ENCODE data around the gene PLA2G4C.

Gene PLA2G4C

DNA sequence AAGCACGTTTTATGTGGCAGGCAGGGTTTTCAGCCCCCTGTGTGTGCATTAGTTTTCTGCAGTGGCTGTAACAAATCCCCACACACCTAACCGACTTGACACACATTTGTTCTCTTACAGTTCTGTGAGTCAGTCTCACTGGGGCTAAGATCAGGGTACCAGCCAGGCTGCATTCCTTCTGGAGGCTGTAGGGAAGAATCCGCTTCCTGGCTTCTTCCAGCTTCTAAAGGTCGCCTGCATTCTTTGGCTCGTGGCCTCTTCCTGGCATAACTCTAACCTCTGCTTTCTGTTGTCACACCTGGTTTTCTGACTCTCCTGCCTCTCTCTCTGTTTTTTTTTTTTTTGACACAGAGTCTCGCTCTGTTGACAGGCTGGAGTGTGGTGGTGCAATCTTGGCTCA lies 109.8 kb downstream of the PLA2G4C start:
- TF ChIP-seq CREB1 (IDR thresholded peaks at IDR 0.05; ENCODE audit: low read depth), result no peak
- no peak for TF ChIP-seq ZBTB7A (IDR thresholded peaks at IDR 0.05; ENCODE audit: low read depth)
- TF ChIP-seq, protein P1, sequence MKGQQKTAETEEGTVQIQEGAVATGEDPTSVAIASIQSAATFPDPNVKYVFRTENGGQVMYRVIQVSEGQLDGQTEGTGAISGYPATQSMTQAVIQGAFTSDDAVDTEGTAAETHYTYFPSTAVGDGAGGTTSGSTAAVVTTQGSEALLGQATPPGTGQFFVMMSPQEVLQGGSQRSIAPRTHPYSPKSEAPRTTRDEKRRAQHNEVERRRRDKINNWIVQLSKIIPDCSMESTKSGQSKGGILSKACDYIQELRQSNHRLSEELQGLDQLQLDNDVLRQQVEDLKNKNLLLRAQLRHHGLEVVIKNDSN (IDR thresholded peaks at IDR 0.05), result no peak
- TF ChIP-seq, protein P2, sequence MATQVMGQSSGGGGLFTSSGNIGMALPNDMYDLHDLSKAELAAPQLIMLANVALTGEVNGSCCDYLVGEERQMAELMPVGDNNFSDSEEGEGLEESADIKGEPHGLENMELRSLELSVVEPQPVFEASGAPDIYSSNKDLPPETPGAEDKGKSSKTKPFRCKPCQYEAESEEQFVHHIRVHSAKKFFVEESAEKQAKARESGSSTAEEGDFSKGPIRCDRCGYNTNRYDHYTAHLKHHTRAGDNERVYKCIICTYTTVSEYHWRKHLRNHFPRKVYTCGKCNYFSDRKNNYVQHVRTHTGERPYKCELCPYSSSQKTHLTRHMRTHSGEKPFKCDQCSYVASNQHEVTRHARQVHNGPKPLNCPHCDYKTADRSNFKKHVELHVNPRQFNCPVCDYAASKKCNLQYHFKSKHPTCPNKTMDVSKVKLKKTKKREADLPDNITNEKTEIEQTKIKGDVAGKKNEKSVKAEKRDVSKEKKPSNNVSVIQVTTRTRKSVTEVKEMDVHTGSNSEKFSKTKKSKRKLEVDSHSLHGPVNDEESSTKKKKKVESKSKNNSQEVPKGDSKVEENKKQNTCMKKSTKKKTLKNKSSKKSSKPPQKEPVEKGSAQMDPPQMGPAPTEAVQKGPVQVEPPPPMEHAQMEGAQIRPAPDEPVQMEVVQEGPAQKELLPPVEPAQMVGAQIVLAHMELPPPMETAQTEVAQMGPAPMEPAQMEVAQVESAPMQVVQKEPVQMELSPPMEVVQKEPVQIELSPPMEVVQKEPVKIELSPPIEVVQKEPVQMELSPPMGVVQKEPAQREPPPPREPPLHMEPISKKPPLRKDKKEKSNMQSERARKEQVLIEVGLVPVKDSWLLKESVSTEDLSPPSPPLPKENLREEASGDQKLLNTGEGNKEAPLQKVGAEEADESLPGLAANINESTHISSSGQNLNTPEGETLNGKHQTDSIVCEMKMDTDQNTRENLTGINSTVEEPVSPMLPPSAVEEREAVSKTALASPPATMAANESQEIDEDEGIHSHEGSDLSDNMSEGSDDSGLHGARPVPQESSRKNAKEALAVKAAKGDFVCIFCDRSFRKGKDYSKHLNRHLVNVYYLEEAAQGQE (IDR thresholded peaks at IDR 0.05; ENCODE audit: low read depth), result no peak
- TF ChIP-seq, protein P3, sequence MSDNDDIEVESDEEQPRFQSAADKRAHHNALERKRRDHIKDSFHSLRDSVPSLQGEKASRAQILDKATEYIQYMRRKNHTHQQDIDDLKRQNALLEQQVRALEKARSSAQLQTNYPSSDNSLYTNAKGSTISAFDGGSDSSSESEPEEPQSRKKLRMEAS (IDR thresholded peaks at IDR 0.05), result no peak
- no peak for TF ChIP-seq EGR1 (IDR thresholded peaks at IDR 0.05)
- no peak for TF ChIP-seq RAD21 (IDR thresholded peaks at IDR 0.05; ENCODE audit: low read depth)
- no peak for TF ChIP-seq CEBPB (IDR thresholded peaks at IDR 0.05)
- no peak for TF ChIP-seq FOXM1 (IDR thresholded peaks at IDR 0.05; ENCODE audit: borderline replicate concordance, low read depth)
- TF ChIP-seq TCF12 (IDR thresholded peaks at IDR 0.05; ENCODE audit: low read depth), result no peak
- no peak for TF ChIP-seq NFIC (IDR thresholded peaks at IDR 0.05)
- TF ChIP-seq YY1 (IDR thresholded peaks at IDR 0.05; ENCODE audit: low read depth), result no peak
- no peak for TF ChIP-seq TAF1 (IDR thresholded peaks at IDR 0.05; ENCODE audit: low read depth)
- no peak for TF ChIP-seq EP300 (IDR thresholded peaks at IDR 0.05; ENCODE audit: borderline replicate concordance)
- no peak for TF ChIP-seq TEAD4 (IDR thresholded peaks at IDR 0.05)

DNA sequence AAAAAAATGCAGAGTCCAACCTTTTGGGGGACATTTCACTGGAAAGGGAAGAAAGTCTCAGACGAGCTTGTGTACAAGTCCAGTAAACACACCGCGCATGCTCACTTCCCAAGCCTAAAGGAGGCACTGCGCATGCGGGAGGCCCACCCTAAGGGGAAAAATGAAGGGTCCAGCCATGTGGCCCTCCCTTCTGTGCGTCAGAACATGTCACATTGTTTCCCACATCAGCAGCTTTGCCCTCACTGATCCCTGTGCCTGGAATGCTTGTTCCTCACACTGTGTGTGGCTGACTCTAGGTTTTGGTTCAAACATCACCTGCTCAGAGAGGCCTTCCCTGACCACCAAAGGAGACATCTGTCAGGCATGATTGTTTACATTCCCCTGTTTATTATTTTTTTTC lies 111.8 kb downstream of the PLA2G4C start:
- TF ChIP-seq CEBPB (IDR thresholded peaks at IDR 0.05) (no peak), EP300 (IDR thresholded peaks at IDR 0.05; ENCODE audit: borderline replicate concordance) (no peak), RAD21 (IDR thresholded peaks at IDR 0.05; ENCODE audit: low read depth) (no peak), YY1 (IDR thresholded peaks at IDR 0.05; ENCODE audit: low read depth) (no peak), TCF12 (IDR thresholded peaks at IDR 0.05; ENCODE audit: low read depth) (no peak)
- TF ChIP-seq, protein P2 (IDR thresholded peaks at IDR 0.05; ENCODE audit: low read depth), result no peak
